Progenitor cell of endocrine pancreas (in vitro differentiated cells): ENCODE measurements around the gene TIGD3. TPM values are rescaled to one million over a fixed set of nuclear protein-coding genes. Genes with fewer than 3 reads are reported as not detected.

Experiments
- DNase-seq: peaks from one replicate; pipeline ENCODE4 v3.0.0; 2021; ENCODE audit warnings: low spot score; ENCODE audit not compliant: unreplicated experiment
- H3K27ac Mint-ChIP-seq: 2 replicates; pipeline ENCODE4 v1.8.0; 2021; ENCODE audit warnings: mild to moderate bottlenecking, moderate library complexity, mixed read lengths
- H3K27me3 Mint-ChIP-seq: 2 replicates; pipeline ENCODE4 v1.8.0; 2021; ENCODE audit warnings: mixed read lengths
- H3K36me3 Mint-ChIP-seq: 2 replicates; pipeline ENCODE4 v1.8.0; 2022; ENCODE audit warnings: mixed read lengths; ENCODE audit not compliant: insufficient read depth
- H3K4me1 Mint-ChIP-seq: 2 replicates; pipeline ENCODE4 v1.8.0; 2021; ENCODE audit warnings: low read depth, mixed read lengths
- H3K4me3 Mint-ChIP-seq: 2 replicates; pipeline ENCODE4 v1.8.0; 2021; ENCODE audit warnings: low read depth, mild to moderate bottlenecking, moderate library complexity, mixed read lengths
- H3K9me3 Mint-ChIP-seq: 2 replicates; pipeline ENCODE4 v1.8.0; 2021; ENCODE audit warnings: low read depth, mixed read lengths
- CTCF ChIP-seq: fragments of 200-600 bp; sonication (generic); IDR thresholded peaks from one replicate; pipeline ENCODE4 v1.5.0; 2021; ENCODE audit warnings: antibody characterized with exemption, mild to moderate bottlenecking; ENCODE audit not compliant: unreplicated experiment
- total RNA-seq: library from RNA; stranded (reverse); gene quantifications from 2 replicates; pipeline ENCODE4 v1.2.1, GENCODE V29; 2021

The TIGD3 gene
- total RNA-seq, 1 donor from 2014 or later: 3.0 TPM

DNA sequence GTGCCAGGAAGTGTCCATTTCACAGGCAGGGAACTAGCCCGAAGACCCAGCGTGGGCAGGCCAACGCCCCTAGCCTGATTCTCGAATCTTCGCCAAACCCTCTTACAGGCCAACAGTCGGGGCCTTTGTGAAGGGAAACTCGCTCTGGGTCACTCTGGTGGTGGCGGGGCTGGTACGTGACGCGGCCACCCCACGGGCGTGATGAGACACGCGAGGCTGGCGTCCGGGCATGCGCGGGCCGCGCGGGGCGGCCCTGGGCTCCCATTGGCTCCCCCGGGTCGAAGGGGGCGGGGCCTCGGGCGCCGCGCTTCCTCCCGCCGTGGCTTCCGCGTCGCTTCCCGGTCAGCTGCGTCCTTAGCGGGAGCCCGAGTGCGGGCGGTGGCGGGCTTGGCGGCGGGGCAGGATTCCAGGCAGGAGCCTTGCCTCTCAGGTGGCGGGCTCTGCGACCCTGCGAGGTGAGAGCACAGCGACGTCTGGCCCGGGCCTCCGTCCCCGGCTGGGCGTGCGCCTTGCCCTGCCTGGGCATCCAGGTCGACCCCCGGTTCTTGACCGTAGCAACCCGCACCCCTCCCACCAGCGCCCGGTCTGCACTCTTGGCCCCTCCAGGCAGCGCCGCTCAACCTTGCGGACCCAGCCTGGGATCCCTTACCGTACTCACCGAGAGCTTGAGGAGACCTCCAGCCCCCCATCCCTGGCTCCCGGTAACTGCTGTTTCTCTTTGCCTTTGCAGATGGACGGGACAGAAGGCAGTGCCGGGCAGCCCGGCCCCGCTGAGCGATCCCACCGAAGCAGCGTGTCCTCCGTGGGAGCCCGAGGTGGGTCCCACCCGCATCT is 32.0 kb downstream of the TIGD3 start, which contains the start of gene FRMD8:
FRMD8 (plus strand) TSS at position 331 of the 834 bp plus-strand sequence; CDS start at position 731, 400 bp downstream.
- Mint-ChIP-seq H3K4me3 (peak within 1 kb of the TSS; percentile 83), H3K27me3 (no peaks in the 10 kb centered on the region), H3K4me1 (peaks cover 25% of the 10 kb centered on the region), H3K27ac (peak within 1 kb of the TSS; percentile 64), H3K36me3 (no peaks in the 10 kb centered on the region), H3K9me3 (no peaks in the 10 kb centered on the region)
- DNase-seq: peak; percentile 75
- no peak for TF ChIP-seq CTCF

DNA sequence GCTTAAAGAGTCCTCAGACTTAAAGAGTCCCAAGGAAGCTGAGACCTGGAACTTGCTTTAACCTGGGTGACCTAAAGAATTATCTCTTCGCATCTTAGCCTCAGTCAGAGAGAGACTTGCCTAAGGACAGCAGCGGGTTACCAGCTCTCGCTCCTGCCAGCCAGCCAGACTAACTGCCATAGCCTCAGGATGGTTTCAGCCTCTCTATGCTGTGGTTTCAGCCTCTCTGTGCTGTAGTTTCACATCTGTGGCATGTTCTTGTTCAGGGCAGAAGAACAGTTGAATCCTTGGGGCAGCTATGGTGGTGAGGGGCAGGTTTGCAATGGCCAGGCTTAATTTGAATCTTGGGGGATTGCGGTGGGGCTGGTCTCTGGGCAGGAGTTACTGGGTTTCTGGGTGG is 34.2 kb downstream of the TIGD3 start:
- Mint-ChIP-seq H3K4me3 (peak overlapping the region; percentile 14), H3K27me3 (no peaks in the 10 kb centered on the region), H3K27ac (no peak overlapping the region), H3K36me3 (no peaks in the 10 kb centered on the region), H3K9me3 (no peaks in the 10 kb centered on the region), H3K4me1 (peaks cover 9% of the 10 kb centered on the region)
- no peak for TF ChIP-seq CTCF
- DNase-seq: no peak

DNA sequence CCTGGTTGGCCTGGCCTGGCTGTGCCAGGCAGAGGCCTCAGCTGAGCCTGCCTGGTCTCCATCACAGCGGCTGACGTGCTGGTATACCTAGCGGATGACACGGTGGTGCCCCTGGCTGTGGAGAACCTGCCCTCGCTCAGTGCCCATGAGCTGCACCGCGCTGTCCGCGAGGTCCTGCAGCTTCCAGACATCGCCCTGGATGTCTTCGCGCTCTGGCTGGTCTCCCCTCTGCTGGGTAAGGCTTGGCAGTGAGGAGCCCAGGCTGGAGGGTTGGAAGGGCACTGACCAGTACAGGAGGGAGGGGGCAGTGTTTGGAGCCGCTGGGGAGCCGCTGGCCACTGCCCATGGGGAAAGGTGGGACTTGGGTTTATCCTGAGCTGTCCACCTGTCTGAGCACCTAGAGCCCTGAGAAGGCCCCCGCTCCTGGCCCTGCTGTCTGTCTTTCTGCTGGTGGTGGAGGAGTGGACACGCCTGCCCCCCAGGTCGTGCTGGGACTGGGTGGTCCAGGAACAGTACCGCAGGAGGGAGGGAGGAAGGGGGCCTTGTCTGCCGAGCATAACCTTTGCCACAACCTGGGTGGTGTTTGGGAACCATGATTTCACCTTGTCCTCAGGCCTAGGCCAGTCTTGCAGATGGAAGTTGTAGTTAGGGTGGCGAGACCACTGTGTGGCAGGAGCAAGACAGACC is 34.9 kb downstream of the TIGD3 start:
- Mint-ChIP-seq H3K27me3 (no peaks in the 10 kb centered on the region), H3K27ac (no peak overlapping the region)

DNA sequence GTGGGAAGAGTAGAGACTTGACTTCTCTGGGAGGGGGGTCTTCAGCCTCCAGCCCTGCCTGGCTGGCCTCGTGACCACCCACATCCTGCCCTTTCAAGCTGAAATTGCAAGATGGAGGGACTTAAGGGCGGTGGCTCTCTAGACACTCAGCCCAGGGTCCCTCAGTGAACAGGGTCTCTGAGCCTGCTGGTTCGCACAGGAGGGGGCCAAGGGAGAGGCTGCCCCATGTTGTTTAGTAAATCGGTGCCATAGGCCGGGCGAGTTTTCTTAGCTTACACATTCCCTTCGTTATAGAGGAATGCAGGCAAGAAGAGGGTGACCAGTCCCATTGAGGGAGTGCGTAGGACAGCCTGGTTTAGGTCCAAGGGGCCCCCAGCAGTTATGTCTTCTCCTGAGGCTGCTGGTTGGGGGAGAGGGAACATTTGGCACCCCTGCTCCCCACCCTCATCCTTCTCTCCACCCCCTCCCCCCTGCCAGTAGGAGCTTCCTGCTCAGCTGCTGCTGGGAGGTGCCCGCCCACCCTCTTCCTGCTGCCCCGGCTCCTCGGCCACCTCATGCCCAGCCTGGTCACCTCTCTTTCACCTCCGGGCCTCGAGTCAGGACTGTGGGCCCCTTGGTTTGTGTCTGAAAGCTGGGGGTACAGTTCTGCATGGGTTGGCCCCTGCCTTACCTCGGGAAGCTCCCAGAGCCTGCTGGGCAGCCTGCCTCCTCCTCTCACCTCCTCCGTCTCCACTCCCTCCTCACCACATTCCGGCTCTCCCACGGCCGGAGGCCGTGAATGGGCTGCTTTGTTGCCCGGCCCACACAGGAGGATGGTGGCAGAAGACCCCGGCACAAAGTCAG is 35.8 kb downstream of the TIGD3 start:
- Mint-ChIP-seq H3K27ac (no peak overlapping the region), H3K4me1 (peaks cover 5% of the 10 kb centered on the region), H3K36me3 (no peaks in the 10 kb centered on the region), H3K9me3 (no peaks in the 10 kb centered on the region), H3K27me3 (no peaks in the 10 kb centered on the region), H3K4me3 (no peak overlapping the region)
- no peak for DNase-seq
- no peak for TF ChIP-seq CTCF

More for the DNA sequence above, 34.9 kb downstream of the TIGD3 start:
- TF ChIP-seq CTCF: no peak
- no peak overlapping the region for H3K4me3 Mint-ChIP-seq
- no peaks in the 10 kb centered on the region for H3K36me3 Mint-ChIP-seq
- DNase-seq: no peak
- no peaks in the 10 kb centered on the region for H3K9me3 Mint-ChIP-seq
- H3K4me1 Mint-ChIP-seq: peaks cover 5% of the 10 kb centered on the region

DNA sequence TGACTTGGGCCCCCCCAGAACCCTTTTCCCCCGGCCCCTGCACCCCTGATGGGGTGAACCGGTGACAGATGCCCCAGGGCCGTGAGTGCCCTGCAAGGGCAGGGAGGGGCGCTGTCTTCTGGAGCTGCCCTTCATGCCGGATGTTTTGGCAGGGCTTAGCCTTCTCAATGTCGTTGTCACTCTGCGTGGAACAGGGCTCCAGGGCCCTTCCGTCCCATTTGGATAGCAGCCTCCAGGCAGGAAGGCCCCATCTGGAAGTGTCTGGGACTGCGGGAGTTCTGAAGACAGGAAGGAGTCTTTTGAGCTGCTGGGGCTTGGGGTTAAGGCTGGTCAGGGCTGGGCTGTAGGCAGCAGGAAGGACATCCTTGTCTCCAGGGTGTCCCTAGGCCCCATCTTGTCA is 36.4 kb downstream of the TIGD3 start:
- TF ChIP-seq CTCF: no peak
- Mint-ChIP-seq H3K27me3 (no peaks in the 10 kb centered on the region), H3K36me3 (no peaks in the 10 kb centered on the region), H3K4me1 (peaks cover 5% of the 10 kb centered on the region), H3K4me3 (no peak overlapping the region), H3K27ac (no peak overlapping the region), H3K9me3 (no peaks in the 10 kb centered on the region)
- DNase-seq: no peak
